ENCODE data around the gene MATK.

DNA sequence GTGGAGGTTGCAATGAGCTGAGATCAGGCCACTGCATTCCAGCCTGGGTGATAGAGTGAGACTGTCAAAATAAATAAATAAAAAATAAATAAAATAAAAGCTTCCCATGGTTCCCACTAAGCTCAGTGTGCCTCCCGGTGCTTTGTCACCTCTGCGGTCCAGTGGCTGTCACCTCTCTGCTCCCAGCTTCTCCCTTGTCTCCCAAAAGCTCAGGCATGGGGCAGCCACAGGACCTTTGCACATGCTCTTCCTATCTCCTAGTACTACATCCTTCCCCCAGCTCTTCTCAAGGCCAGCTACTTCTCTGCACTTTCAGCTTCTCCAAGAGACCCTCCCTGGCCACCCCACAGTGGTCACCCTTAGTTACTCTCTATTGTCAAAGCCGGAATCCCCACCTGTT, 7.6 kb upstream of the MATK start:
- TF ChIP-seq, protein P1, sequence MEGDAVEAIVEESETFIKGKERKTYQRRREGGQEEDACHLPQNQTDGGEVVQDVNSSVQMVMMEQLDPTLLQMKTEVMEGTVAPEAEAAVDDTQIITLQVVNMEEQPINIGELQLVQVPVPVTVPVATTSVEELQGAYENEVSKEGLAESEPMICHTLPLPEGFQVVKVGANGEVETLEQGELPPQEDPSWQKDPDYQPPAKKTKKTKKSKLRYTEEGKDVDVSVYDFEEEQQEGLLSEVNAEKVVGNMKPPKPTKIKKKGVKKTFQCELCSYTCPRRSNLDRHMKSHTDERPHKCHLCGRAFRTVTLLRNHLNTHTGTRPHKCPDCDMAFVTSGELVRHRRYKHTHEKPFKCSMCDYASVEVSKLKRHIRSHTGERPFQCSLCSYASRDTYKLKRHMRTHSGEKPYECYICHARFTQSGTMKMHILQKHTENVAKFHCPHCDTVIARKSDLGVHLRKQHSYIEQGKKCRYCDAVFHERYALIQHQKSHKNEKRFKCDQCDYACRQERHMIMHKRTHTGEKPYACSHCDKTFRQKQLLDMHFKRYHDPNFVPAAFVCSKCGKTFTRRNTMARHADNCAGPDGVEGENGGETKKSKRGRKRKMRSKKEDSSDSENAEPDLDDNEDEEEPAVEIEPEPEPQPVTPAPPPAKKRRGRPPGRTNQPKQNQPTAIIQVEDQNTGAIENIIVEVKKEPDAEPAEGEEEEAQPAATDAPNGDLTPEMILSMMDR (conservative IDR thresholded peaks at IDR 0.05; ENCODE audit: low read depth, low read length), result no peak
- no peak for TF ChIP-seq EZH2phosphoT487 (IDR thresholded peaks at IDR 0.05; ENCODE audit: borderline replicate concordance, low read length)
